Pons (tissue), 1 donor: ENCODE data around the gene PCDHB14.
"Not testable (repeated sequence)": the region's sequence is repeated elsewhere in the genome, so short reads cannot be mapped to it uniquely, and the experiment has no call there.

Source experiments
- DNase-seq: peaks from one replicate; pipeline ENCODE4 v3.0.0-alpha.2; 2016; ENCODE audit warnings: low spot score

Gene PCDHB14

GRCh38 chr5:141223112-141223783 lies at the start of gene PCDHB14:
Gene PCDHB14 (plus strand): TSS chr5:141223343. CDS start chr5:141223506, 163 bp downstream.
- DNase-seq = peak; percentile 24

DNA sequence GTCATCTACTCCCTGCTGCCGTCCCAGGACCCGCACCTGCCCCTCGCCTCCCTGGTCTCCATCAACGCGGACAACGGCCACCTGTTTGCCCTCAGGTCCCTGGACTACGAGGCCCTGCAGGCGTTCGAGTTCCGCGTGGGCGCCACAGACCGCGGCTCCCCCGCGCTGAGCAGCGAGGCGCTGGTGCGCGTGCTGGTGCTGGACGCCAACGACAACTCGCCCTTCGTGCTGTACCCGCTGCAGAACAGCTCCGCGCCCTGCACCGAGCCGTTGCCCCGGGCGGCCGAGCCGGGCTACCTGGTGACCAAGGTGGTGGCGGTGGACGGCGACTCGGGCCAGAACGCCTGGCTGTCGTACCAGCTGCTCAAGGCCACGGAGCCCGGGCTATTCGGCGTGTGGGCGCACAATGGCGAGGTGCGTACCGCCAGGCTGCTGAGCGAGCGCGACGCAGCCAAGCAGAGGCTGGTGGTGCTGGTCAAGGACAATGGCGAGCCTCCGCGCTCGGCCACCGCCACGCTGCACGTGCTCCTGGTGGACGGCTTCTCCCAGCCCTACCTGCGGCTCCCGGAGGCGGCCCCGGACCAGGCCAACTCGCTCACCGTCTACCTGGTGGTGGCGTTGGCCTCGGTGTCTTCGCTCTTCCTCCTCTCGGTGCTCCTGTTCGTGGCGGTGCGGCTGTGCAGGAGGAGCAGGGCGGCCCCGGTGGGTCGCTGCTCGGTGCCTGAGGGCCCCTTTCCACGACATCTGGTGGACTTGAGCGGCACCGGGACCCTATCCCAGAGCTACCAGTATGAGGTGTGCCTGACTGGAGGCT lies 48.6 kb upstream of the PCDHB14 start:
- not testable (repeated sequence) for DNase-seq

DNA sequence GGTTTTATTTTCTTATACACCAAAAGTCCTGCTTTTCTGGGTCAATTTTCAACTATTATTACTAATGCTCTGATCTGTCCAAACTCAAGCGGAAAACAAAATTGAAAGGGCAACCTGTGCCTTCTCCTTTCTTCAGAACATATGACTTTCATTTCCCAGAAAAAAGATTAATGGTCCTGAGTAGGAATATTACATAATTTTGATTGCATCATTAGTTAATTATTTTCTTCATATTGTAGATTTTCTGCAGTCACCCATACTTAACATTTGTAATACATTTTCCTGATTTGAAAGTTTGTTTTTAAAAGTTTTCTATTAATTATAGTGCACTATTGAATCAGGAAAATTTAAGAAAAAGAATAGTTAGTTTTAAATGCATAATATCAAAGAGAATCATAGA lies 47.2 kb upstream of the PCDHB14 start:
- no peak for DNase-seq

- DNase-seq = not testable (repeated sequence)
These were observed 45.5 kb upstream of the PCDHB14 start, which contains the start of gene PCDHB8 for GRCh38 chr5:141177577-141178191. Gene PCDHB8 (plus strand): TSS chr5:141177790. CDS start chr5:141178035, 245 bp downstream.

GRCh38 chr5:141179371-141179770 lies 43.8 kb upstream of the PCDHB14 start:
- DNase-seq = not testable (repeated sequence)

DNA sequence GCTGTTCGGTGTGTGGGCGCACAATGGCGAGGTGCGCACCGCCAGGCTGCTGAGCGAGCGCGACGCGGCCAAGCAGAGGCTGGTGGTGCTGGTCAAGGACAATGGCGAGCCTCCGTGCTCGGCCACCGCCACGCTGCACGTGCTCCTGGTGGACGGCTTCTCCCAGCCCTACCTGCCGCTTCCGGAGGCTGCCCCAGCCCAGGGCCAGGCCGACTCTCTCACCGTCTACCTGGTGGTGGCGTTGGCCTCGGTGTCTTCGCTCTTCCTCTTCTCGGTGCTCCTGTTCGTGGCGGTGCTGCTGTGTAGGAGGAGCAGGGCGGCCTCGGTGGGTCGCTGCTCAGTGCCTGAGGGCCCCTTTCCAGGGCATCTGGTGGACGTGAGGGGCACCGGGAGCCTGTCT lies 43.3 kb upstream of the PCDHB14 start:
- DNase-seq = not testable (repeated sequence)

GRCh38 chr5:141180313-141180712 lies 42.8 kb upstream of the PCDHB14 start:
- DNase-seq = no peak

- DNase-seq = peak; percentile 30
These were observed 40.9 kb upstream of the PCDHB14 start, which contains the start of gene PCDHB16 for GRCh38 chr5:141182248-141182647. Gene PCDHB16 (plus strand): TSS chr5:141182387. CDS start chr5:141182560, 173 bp downstream.

DNA sequence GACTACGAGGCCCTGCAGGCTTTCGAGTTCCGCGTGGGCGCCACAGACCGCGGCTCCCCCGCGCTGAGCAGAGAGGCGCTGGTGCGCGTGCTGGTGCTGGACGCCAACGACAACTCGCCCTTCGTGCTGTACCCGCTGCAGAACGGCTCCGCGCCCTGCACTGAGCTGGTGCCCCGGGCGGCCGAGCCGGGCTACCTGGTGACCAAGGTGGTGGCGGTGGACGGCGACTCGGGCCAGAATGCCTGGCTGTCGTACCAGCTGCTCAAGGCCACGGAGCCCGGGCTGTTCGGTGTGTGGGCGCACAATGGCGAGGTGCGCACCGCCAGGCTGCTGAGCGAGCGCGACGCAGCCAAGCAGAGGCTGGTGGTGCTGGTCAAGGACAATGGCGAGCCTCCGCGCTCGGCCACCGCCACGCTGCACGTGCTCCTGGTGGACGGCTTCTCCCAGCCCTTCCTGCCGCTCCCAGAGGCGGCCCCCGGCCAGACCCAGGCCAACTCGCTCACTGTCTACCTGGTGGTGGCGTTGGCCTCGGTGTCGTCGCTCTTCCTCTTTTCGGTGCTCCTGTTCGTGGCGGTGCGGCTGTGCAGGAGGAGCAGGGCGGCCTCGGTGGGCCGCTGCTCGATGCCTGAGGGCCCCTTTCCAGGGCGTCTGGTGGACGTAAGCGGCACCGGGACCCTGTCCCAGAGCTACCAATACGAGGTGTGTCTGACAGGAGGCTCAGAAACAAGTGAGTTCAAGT lies 38.9 kb upstream of the PCDHB14 start:
- not testable (repeated sequence) for DNase-seq

- peak; percentile 10 for DNase-seq
These were observed 36.1 kb upstream of the PCDHB14 start, which contains the start of gene PCDHB9 for GRCh38 chr5:141186897-141187512. Gene PCDHB9 (plus strand): TSS chr5:141187161. CDS start chr5:141187319, 158 bp downstream.

GRCh38 chr5:141188682-141189081 lies 34.5 kb upstream of the PCDHB14 start:
- DNase-seq = not testable (repeated sequence)

- not testable (repeated sequence) for DNase-seq
These were observed 34.0 kb upstream of the PCDHB14 start for GRCh38 chr5:141189131-141189530.

- DNase-seq = peak; percentile 37
These were observed 30.9 kb upstream of the PCDHB14 start, which contains the start of gene PCDHB10 for GRCh38 chr5:141192110-141192725. Gene PCDHB10 (plus strand): TSS chr5:141192353. CDS start chr5:141192553, 200 bp downstream.

- not testable (repeated sequence) for DNase-seq
These were observed 28.8 kb upstream of the PCDHB14 start for GRCh38 chr5:141194332-141194731.

DNA sequence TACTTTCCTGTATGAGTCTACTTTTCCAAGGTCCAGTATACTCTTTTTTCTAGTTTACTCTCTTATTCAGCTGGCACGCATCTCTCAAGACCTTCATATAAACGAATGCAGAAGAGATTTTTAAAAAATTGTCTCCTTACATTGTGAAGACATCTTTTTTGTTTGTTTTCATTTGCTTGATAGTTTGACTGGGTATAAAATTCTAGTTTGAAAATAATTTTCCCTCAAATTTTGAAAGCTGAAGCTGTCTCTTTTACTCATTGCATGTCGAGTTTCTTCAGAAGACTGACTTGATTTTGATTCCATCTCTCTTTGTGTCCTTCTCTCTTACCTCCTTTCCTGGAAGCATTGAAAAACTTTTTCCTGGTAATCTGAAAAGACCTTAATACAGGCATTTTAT lies 26.8 kb upstream of the PCDHB14 start:
- DNase-seq = no peak

- DNase-seq = no peak
These were observed 23.5 kb upstream of the PCDHB14 start, which contains the start of gene PCDHB11 for GRCh38 chr5:141199359-141200235. Gene PCDHB11 (plus strand): TSS chr5:141199627. CDS start chr5:141199775, 148 bp downstream.

GRCh38 chr5:141201126-141201525 lies 22.0 kb upstream of the PCDHB14 start:
- DNase-seq = not testable (repeated sequence)

DNA sequence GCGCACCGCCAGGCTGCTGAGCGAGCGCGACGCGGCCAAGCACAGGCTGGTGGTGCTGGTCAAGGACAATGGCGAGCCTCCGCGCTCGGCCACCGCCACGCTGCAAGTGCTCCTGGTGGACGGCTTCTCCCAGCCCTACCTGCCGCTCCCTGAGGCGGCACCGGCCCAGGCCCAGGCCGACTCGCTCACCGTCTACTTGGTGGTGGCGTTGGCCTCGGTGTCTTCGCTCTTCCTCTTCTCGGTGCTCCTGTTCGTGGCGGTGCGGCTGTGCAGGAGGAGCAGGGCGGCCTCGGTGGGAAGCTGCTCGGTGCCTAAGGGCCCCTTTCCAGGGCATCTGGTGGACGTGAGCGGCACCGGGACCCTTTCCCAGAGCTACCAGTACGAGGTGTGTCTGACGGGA lies 21.5 kb upstream of the PCDHB14 start:
- DNase-seq = not testable (repeated sequence)

- DNase-seq = peak; percentile 14
These were observed 14.7 kb upstream of the PCDHB14 start, which contains the start of gene PCDHB12 for GRCh38 chr5:141208478-141208877. Gene PCDHB12 (plus strand): TSS chr5:141208719. CDS start chr5:141208908, 189 bp downstream.
